Measurements from ENCODE around the gene ERAS.

DNA sequence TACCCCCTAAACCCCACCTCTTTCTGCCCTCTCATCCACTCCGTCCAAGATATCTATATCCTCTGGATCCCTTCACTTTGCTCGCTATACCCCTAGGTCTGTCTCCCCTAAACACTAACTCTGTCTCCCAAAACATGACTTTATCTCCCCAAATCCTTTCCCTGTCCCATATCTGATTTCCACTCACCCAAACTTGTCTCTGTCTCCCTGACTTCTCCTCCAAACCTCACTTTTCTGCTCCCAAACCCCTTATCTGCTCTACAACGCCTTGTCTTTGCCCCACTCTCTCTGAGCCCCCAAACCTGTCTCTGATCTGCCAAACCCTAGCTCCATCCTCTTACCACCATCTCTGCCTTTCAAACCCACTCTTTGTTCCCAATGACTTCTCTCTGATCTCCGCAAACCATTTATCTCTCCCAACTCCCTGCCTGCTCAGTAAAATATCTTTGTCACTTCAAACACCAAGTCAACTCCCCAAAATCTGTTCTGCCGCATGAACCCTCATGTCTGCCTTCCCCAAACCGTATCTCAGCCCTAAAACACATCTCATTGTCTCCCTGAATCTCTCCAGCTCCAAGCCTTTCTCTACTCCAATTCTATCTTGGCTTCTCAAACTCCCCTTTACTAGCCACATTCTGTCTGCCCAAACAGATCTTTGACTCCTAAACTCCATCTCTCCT, 39.3 kb upstream of the ERAS start:
- TF ChIP-seq, protein P1, sequence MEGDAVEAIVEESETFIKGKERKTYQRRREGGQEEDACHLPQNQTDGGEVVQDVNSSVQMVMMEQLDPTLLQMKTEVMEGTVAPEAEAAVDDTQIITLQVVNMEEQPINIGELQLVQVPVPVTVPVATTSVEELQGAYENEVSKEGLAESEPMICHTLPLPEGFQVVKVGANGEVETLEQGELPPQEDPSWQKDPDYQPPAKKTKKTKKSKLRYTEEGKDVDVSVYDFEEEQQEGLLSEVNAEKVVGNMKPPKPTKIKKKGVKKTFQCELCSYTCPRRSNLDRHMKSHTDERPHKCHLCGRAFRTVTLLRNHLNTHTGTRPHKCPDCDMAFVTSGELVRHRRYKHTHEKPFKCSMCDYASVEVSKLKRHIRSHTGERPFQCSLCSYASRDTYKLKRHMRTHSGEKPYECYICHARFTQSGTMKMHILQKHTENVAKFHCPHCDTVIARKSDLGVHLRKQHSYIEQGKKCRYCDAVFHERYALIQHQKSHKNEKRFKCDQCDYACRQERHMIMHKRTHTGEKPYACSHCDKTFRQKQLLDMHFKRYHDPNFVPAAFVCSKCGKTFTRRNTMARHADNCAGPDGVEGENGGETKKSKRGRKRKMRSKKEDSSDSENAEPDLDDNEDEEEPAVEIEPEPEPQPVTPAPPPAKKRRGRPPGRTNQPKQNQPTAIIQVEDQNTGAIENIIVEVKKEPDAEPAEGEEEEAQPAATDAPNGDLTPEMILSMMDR (conservative IDR thresholded peaks at IDR 0.05; ENCODE audit: low read depth, low read length): no peak
- TF ChIP-seq EZH2 (IDR thresholded peaks at IDR 0.05; ENCODE audit: low read length, unreplicated experiment): no peak
